Inferior parietal cortex (tissue), 1 donor: ENCODE data around the gene GABRB3.

Experiments
- DNase-seq: peaks from one replicate; pipeline ENCODE4 v3.0.0-alpha.2; 2016; ENCODE audit errors: extremely low spot score

The GABRB3 gene

GRCh38 chr15:26631894-26632293, 141.0 kb downstream of the GABRB3 start:
- DNase-seq: no peak

GRCh38 chr15:26630857-26631256, 142.0 kb downstream of the GABRB3 start:
- DNase-seq: no peak

GRCh38 chr15:26628879-26629529, 143.9 kb downstream of the GABRB3 start:
- DNase-seq: no peak

GRCh38 chr15:26628071-26628470, 144.8 kb downstream of the GABRB3 start:
- DNase-seq: no peak

GRCh38 chr15:26624128-26624527, 148.7 kb downstream of the GABRB3 start:
- no peak for DNase-seq

- DNase-seq: no peak
These were observed 149.8 kb downstream of the GABRB3 start for GRCh38 chr15:26623071-26623470.

- DNase-seq: no peak
These were observed 151.1 kb downstream of the GABRB3 start for GRCh38 chr15:26621816-26622215.

- no peak for DNase-seq
These were observed 152.1 kb downstream of the GABRB3 start for GRCh38 chr15:26620528-26621458.

- no peak for DNase-seq
These were observed 157.0 kb downstream of the GABRB3 start for GRCh38 chr15:26615927-26616302.

- DNase-seq: no peak
These were observed 157.5 kb downstream of the GABRB3 start for GRCh38 chr15:26615188-26615926.

GRCh38 chr15:26614734-26615133, 158.1 kb downstream of the GABRB3 start:
- no peak for DNase-seq

GRCh38 chr15:26598704-26599103, 174.2 kb downstream of the GABRB3 start:
- DNase-seq: no peak

- DNase-seq: no peak
These were observed 177.3 kb downstream of the GABRB3 start for GRCh38 chr15:26595611-26596010.

- no peak for DNase-seq
These were observed 182.2 kb downstream of the GABRB3 start for GRCh38 chr15:26590676-26591075.

- DNase-seq: no peak
These were observed 190.0 kb downstream of the GABRB3 start for GRCh38 chr15:26582840-26583239.

- DNase-seq: no peak
These were observed 191.9 kb downstream of the GABRB3 start for GRCh38 chr15:26580943-26581342.

GRCh38 chr15:26572602-26573350, 200.1 kb downstream of the GABRB3 start:
- DNase-seq: no peak

GRCh38 chr15:26571346-26571745, 201.5 kb downstream of the GABRB3 start:
- DNase-seq: no peak

GRCh38 chr15:26565542-26565941, 207.3 kb downstream of the GABRB3 start:
- no peak for DNase-seq

- no peak for DNase-seq
These were observed 208.5 kb downstream of the GABRB3 start for GRCh38 chr15:26564361-26564760.

GRCh38 chr15:26562336-26562735, 210.5 kb downstream of the GABRB3 start:
- no peak for DNase-seq

GRCh38 chr15:26561896-26562295, 211.0 kb downstream of the GABRB3 start:
- DNase-seq: no peak
